Body of pancreas (tissue), 4 donors: ENCODE results near the gene PHF3.

ENCODE experiments used
- CTCF ChIP-seq, 7 experiments: fragments of 450-650 bp in 4 of 7; fragments of 200-600 bp in 3 of 7; sonication (generic) in 3 of 7; IDR thresholded peaks; one replicate each; pipeline ENCODE4 v1.5.1; 2016 to 2019; ENCODE audit warnings: antibody characterized with exemption in 7 of 7
- POLR2A ChIP-seq, 3 donors: fragments of 450-650 bp; IDR thresholded peaks; one replicate each; pipeline ENCODE4 v1.6.1; 2016; ENCODE audit warnings: antibody characterized with exemption in 3 of 3, mild to moderate bottlenecking in 2 of 3

- TF ChIP-seq CTCF (IDR thresholded peaks at IDR 0.05) (no peak), POLR2A (IDR thresholded peaks at IDR 0.05) (no peak)
These were observed 35.6 kb downstream of the PHF3 start for GRCh38 chr6:63671098-63671754.
